B cell (primary cell): Measurements from ENCODE around the gene POFUT1.

ENCODE experiments used
- EZH2 ChIP-seq: IDR thresholded peaks from 2 replicates; pipeline ENCODE4 v1.6.1; 2012; ENCODE audit warnings: borderline replicate concordance, low read depth, mild to moderate bottlenecking, moderate library complexity, low read length; ENCODE audit not compliant: insufficient read depth, poor library complexity, severe bottlenecking
- TF ChIP-seq, protein P1 (sequence below): fragments of 200-600 bp; IDR thresholded peaks from one replicate; pipeline ENCODE4 v1.8.0; 2022; ENCODE audit warnings: antibody characterized with exemption, mild to moderate bottlenecking

DNA sequence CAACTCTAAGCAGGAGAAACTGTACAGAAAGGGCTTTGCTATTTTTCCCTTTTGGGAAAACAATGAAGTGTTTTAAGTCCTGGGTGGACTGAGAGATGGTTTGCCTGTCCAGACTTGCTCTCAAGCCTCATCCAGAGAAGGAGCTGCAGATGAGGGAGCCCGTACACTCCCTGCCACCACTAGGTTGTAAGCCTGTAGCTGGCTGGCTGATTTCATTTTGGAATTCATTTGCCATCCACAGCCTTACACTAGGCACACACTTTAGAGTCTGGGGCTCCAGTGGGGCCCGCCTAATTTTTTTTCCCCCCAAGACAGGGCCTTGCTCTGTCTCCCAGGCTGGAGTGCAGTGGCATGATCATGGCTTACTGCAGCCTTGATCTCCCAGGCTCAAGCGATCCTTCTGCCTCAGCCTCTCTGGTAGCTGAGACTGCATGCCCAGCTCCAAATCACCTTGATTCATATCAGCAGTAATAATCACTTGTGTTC is 28.4 kb downstream of the POFUT1 start:
- TF ChIP-seq, protein P1, sequence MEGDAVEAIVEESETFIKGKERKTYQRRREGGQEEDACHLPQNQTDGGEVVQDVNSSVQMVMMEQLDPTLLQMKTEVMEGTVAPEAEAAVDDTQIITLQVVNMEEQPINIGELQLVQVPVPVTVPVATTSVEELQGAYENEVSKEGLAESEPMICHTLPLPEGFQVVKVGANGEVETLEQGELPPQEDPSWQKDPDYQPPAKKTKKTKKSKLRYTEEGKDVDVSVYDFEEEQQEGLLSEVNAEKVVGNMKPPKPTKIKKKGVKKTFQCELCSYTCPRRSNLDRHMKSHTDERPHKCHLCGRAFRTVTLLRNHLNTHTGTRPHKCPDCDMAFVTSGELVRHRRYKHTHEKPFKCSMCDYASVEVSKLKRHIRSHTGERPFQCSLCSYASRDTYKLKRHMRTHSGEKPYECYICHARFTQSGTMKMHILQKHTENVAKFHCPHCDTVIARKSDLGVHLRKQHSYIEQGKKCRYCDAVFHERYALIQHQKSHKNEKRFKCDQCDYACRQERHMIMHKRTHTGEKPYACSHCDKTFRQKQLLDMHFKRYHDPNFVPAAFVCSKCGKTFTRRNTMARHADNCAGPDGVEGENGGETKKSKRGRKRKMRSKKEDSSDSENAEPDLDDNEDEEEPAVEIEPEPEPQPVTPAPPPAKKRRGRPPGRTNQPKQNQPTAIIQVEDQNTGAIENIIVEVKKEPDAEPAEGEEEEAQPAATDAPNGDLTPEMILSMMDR: no peak
- TF ChIP-seq EZH2: no peak
